D721Med (cell line): ENCODE data around the gene SEMA7A.

Experiments used
- DNase-seq: peaks from one replicate; pipeline ENCODE4 v3.0.0; 2011; ENCODE audit warnings: low spot score; ENCODE audit not compliant: insufficient read length
- FAIRE-seq: peaks from 2 replicates; lab custom pipeline; 2011; peaks lifted over from hg19 to GRCh38; lab: Jason Lieb, UNC
- TF ChIP-seq, protein P1 (sequence below): IDR thresholded peaks from 2 replicates; pipeline ENCODE4 v1.5.1; 2012; ENCODE audit warnings: mild to moderate bottlenecking, control low read depth; ENCODE audit not compliant: insufficient read depth; ENCODE audit errors: missing control alignments

SEMA7A gene

GRCh38 chr15:74428442-74428787 is 5.3 kb downstream of the SEMA7A start:
- DNase-seq (no peak), FAIRE-seq (no peak)
- TF ChIP-seq, protein P1, sequence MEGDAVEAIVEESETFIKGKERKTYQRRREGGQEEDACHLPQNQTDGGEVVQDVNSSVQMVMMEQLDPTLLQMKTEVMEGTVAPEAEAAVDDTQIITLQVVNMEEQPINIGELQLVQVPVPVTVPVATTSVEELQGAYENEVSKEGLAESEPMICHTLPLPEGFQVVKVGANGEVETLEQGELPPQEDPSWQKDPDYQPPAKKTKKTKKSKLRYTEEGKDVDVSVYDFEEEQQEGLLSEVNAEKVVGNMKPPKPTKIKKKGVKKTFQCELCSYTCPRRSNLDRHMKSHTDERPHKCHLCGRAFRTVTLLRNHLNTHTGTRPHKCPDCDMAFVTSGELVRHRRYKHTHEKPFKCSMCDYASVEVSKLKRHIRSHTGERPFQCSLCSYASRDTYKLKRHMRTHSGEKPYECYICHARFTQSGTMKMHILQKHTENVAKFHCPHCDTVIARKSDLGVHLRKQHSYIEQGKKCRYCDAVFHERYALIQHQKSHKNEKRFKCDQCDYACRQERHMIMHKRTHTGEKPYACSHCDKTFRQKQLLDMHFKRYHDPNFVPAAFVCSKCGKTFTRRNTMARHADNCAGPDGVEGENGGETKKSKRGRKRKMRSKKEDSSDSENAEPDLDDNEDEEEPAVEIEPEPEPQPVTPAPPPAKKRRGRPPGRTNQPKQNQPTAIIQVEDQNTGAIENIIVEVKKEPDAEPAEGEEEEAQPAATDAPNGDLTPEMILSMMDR: no peak

- peak; percentile 57 for DNase-seq
- TF ChIP-seq, protein P1: no peak
- no peak for FAIRE-seq
Observed at GRCh38 chr15:74427607-74428441, 5.9 kb downstream of the SEMA7A start.

GRCh38 chr15:74426404-74427281 is 7.1 kb downstream of the SEMA7A start:
- FAIRE-seq: no peak
- TF ChIP-seq, protein P1: no peak
- no peak for DNase-seq

DNA sequence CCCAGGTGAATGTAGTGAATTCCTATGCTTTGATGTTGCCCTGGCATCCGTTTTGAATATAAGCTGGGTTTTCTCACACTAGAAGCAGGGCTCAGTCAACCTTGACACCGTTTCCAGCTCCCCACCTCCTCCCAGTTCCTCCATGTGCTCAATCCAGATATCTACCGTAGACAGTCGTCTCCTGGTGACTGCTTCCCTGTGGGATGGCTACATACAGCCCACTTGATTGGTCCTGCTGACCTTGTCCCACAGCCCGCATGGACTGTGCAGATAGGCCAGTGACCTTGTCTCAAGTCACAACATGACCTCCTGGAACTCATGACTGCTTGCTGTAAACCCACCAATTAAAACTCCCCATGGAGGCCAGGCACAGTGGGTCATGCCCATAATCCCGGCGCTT is 8.1 kb downstream of the SEMA7A start:
- FAIRE-seq (no peak), DNase-seq (no peak)
- TF ChIP-seq, protein P1: no peak

GRCh38 chr15:74424901-74425528 is 8.7 kb downstream of the SEMA7A start:
- no peak for FAIRE-seq
- no peak for DNase-seq
- TF ChIP-seq, protein P1: no peak

DNA sequence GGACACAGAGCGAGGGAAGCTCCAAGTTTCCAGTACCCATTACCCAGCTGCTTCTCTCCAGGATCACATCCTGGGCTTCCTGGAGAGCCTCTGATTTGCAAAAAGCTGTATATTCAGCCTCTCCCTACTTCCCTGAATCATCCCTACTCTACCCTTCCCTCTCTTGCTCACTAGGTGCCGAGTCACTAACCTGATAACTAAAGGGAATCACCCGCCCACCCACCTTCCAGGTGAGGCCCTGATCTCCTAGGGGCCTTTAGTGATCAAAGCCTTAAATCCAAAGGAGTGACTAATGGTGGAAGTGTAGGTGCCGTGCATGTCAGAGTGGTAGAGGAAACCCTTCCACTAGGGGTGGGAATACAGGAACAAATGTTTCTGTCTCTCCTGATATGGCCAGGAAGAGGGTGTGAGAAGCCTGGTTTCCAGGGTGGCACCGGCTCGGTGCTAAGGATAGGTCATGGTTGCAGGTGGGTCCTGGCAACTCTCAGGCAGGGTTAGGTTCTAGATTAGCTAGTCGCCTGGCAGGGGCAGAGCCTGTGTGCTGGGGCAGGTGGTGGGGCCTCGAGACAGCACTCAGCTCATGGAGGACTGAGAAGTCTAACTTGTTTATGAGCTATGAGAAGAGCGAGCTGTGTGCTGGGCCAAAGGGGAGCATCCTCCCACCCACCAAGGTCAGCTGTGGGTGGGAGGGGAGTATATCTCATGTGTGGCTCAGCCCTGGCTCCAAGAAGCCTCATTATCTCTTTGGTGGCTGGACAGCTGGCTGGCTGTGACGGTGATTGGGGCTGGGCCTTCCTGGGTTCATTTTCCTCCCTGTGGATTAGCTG is 10.1 kb downstream of the SEMA7A start:
- FAIRE-seq (no peak), DNase-seq (no peak)
- TF ChIP-seq, protein P1: no peak
